Pancreas (tissue), 10 donors: ENCODE results near the gene PITPNC1. TPM values are rescaled to one million over a fixed set of nuclear protein-coding genes. Genes with fewer than 3 reads are reported as not detected.
A peak's percentile ranks its signal among the peaks of the same experiment; 100 is the strongest.

Source experiments
- ATAC-seq, 4 donors: fragments of 200-7000 bp; cut with Tn5 transposase; one replicate each; pipeline versions ENCODE4 v1.8.0 to v1.9.1; 2020; ENCODE audit warnings: mild to moderate bottlenecking in 4 of 4, moderate library complexity in 4 of 4
- DNase-seq, 6 donors: peaks; one replicate each; pipeline ENCODE4 v3.0.0-alpha.2; 2020
- FAIRE-seq: peaks from 2 replicates; lab custom pipeline; 2012; peaks lifted over from hg19 to GRCh38; lab: Jason Lieb, UNC
- H3K27ac ChIP-seq, 4 donors: fragments of 200-600 bp; sonication (generic); 1 replicate in 3 of 4; 2 replicates in 1 of 4; pipeline versions ENCODE4 v1.5.0 to v1.8.0; 2020
- H3K27me3 ChIP-seq, 4 donors: fragments of 200-600 bp; one replicate each; pipeline ENCODE4 v1.8.0; 2021
- H3K36me3 ChIP-seq, 3 donors: fragments of 200-600 bp; sonication (generic) in 1 of 3; one replicate each; pipeline versions ENCODE4 v1.5.0 to v1.8.0; 2020 to 2021
- H3K4me1 ChIP-seq, 3 donors: fragments of 200-600 bp; one replicate each; pipeline ENCODE4 v1.8.0; 2021
- H3K4me3 ChIP-seq, 4 donors: fragments of 200-600 bp; sonication (generic) in 2 of 4; one replicate each; pipeline versions ENCODE4 v1.5.0 to v1.8.0; 2020 to 2021
- H3K9me3 ChIP-seq, 4 donors: fragments of 200-600 bp; one replicate each; pipeline ENCODE4 v1.8.0; 2021
- CTCF ChIP-seq, 4 donors: fragments of 200-600 bp; sonication (generic) in 3 of 4; IDR thresholded peaks; one replicate each; pipeline versions ENCODE4 v1.5.0 to v1.8.0; 2021; ENCODE audit warnings: antibody characterized with exemption in 4 of 4
- WGBS, 2 donors: extraction: QIAGEN DNeasy Blood & Tissue Kit; methylation state at CpG; one replicate each; pipeline ENCODE4 v1.1.7; 2013; 5-methylcytosine and 5-hydroxymethylcytosine counted together
- intact Hi-C, 3 donors: fragments of 100-400 bp; cut with DNase I; formaldehyde crosslinking; loops; one replicate each; pipeline versions ENCODE4 v1.11.1 to v1.14.2; 2022
- polyA plus RNA-seq, 2 donors: library from polyadenylated mRNA; stranded (reverse); fragments of 200-250 nt; gene quantifications; one replicate each; pipeline ENCODE4 v1.2.3, GENCODE V29; 2013
- total RNA-seq, 6 donors: library from RNA; stranded (reverse); fragmentation: NEBNext Ultra II Directional in 4 of 6; extraction: Animal tissue kit (Norgen Biotek cat#: 25700) in 4 of 6; gene quantifications; one replicate each; pipeline versions ENCODE4 v1.2.1 to v1.2.4, GENCODE V29; 2021 to 2023
- donor health status: healthy with polysubstance abuse.
- donor health status: DM: no; HTN: no; CAD: no; lungs with moderate emphysema.
- donor health status: DM: no; HTN: no; CAD: no.
- donor health status: control.
- donor health status: control.
- donor health status: Bipolar disorder and iron deficiency.
- donor health status: DM: yes; HTN: yes; CAD: no.
- donor health status: DM: no; HTN: no; CAD: no.
- donor health status: DM: no; HTN: no; CAD: no.
- donor health status: DM: yes; HTN: yes; CAD: no.

The PITPNC1 gene
- total and polyA plus RNA-seq, 8 donors = 9.5 to 28.8 (median 24.4) TPM

DNA sequence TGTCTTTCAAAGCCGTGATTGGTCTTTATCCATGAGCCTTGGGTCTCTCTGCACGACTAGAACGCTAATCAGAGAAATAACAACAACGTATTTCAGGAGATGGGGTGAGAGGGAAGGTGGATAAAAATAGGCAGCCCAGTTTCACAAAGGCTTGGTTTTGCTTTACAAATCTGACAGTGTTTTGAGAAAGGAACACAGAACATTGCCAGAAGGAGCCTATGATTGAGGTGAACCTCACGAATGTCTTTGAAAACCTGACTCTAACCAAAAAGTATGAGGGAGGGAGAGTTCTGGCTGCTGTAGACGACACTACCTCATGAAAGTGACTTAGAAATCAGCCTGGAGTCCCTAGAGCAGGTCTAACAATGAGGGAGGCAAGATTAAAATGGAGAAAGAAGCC, 302.6 kb downstream of the PITPNC1 start:
- TF ChIP-seq CTCF (IDR thresholded peaks at IDR 0.05) = no peak
- no peak overlapping the region for H3K27ac ChIP-seq
- intact Hi-C loops = no loop called here
- H3K27me3 ChIP-seq = no peaks in the 10 kb centered on the region
- H3K4me1 ChIP-seq = peaks cover 0 to 4% (median 0%) of the 10 kb centered on the region in 3 donors
- H3K9me3 ChIP-seq = no peaks in the 10 kb centered on the region
- no peak overlapping the region for H3K4me3 ChIP-seq
- 93 to 95% methylated on average over 6 of the region's 6 CpGs for WGBS, 2 donors
- no peak for FAIRE-seq
- no peaks in the 10 kb centered on the region for H3K36me3 ChIP-seq
- no peak for ATAC-seq
- DNase-seq = no peak

DNA sequence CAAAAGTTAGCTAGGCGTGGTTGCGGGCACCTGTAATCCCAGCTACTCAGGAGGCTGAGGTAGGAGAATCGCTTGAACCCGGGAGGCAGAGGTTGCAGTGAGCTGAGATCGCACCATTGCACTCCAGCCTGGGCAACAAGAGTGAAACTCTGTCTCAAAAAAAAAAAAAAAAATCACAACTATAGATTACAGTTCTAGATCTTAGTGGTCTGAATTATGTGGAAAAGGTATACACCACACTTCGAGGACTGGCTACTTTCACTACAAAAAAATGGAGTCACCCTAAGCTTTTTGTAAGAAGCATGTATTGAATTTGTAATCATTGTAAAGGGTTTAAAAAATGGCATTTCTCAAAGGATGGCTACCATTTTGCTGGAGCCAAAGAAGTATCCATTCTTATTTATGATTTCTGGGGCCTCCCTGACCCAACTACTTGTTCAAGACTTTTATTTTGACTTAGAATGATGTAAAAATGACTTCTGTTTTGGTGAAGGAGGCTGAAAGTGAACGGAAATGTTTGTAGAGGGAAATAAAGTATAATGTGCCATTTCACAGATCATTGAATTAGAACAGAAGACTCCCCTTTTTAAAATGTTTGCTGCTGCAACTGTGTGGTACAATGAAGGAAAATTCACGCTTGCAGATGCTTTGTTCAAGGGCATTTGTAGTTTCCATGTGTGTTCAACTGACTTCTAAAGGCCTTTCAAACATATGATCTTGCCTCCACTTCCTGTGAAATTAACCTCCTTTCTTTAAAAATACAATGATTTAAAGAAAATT, 303.6 kb downstream of the PITPNC1 start:
- Histone ChIP-seq H3K27me3 (no peaks in the 10 kb centered on the region), H3K9me3 (no peaks in the 10 kb centered on the region), H3K4me3 (no peak overlapping the region), H3K27ac (no peak overlapping the region), H3K36me3 (peaks cover 0 to 2% (median 0%) of the 10 kb centered on the region in 3 donors), H3K4me1 (peaks cover 0 to 4% (median 0%) of the 10 kb centered on the region in 3 donors)
- 94 to 96% methylated on average over 8 of the region's 8 CpGs for WGBS, 2 donors
- intact Hi-C loops = no loop called here
- FAIRE-seq (no peak), DNase-seq (no peak), ATAC-seq (no peak)
- TF ChIP-seq CTCF (IDR thresholded peaks at IDR 0.05) = no peak

DNA sequence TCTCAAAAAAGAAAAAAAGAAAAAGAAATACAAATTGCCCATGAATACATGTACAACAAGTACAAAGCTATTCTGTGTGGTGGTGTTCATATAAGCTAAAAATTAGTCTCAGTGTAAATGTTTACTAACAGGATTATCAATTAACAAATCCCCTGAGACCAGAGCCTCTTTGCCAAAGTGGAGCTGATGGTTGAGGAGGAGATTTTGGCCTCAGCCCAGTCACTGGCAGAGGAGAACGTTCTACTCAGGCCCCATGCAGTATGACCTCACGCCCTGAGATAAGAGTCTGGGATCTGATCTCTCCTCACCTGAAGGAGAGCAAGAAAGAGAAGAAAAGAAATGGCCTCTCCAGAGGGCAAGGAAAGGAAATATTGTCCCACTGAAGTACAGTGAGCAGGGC, 305.1 kb downstream of the PITPNC1 start:
- intact Hi-C loops = no loop called here
- TF ChIP-seq CTCF (IDR thresholded peaks at IDR 0.05) = no peak
- Histone ChIP-seq H3K27ac (peak overlapping the region in 3 of 4 donors; percentile 10 to 18 (median 15)), H3K36me3 (peaks cover 0 to 2% (median 0%) of the 10 kb centered on the region in 3 donors), H3K27me3 (no peaks in the 10 kb centered on the region), H3K4me1 (peaks cover 0 to 4% (median 0%) of the 10 kb centered on the region in 3 donors), H3K9me3 (no peaks in the 10 kb centered on the region), H3K4me3 (no peak overlapping the region)
- ATAC-seq = peak; percentile 63 to 79 (median 72)
- peak in 3 of 6 donors; percentile 17 to 31 (median 20) for DNase-seq
- WGBS, 2 donors = 8 to 18% methylated on average over 2 of the region's 2 CpGs
- no peak for FAIRE-seq

- intact Hi-C loops = loop anchor here in 1 of 3 donors (5.0 kb wide), 1 partner anchor 313 kb away; no protein-coding TSS in a partner anchor
- no peak for TF ChIP-seq CTCF (IDR thresholded peaks at IDR 0.05)
Observed at GRCh38 chr17:67685351-67685750, 308.3 kb downstream of the PITPNC1 start.

DNA sequence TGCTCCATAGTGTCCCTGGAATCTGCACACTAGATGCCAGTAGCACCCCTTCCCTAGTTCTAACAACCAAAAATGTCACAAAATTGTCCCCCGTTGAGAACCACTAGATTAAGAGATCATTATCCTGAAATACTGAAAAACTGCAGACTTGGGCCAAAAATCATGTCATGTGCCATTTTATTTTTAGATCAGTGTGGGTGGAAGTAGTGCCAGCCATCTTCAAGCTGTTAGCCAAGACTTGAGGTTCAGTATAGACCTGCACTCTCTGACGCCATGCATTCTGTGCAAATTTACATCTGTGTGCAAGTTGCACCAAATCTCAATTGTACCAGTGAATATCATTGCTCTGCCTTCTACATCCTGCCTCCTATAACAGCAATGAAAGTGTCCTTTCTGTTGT, 309.2 kb downstream of the PITPNC1 start:
- H3K27me3 ChIP-seq = no peaks in the 10 kb centered on the region
- 71 to 72% methylated on average over 2 of the region's 2 CpGs for WGBS, 2 donors
- no peaks in the 10 kb centered on the region for H3K9me3 ChIP-seq
- ATAC-seq (no peak), FAIRE-seq (no peak), DNase-seq (no peak)
- no peak for TF ChIP-seq CTCF (IDR thresholded peaks at IDR 0.05)
- H3K4me3 ChIP-seq = no peak overlapping the region
- H3K27ac ChIP-seq = no peak overlapping the region
- intact Hi-C loops = loop anchor here in 1 of 3 donors (5.0 kb wide), 1 partner anchor 314 kb away; no protein-coding TSS in a partner anchor
- peaks cover 0 to 4% (median 0%) of the 10 kb centered on the region in 3 donors for H3K4me1 ChIP-seq
- peaks cover 0 to 2% (median 0%) of the 10 kb centered on the region in 3 donors for H3K36me3 ChIP-seq

More at GRCh38 chr17:67685351-67685750, 308.3 kb downstream of the PITPNC1 start:
- Histone ChIP-seq H3K36me3 (peaks cover 0 to 2% (median 0%) of the 10 kb centered on the region in 3 donors), H3K9me3 (no peaks in the 10 kb centered on the region), H3K27me3 (no peaks in the 10 kb centered on the region), H3K27ac (no peak overlapping the region), H3K4me3 (no peak overlapping the region), H3K4me1 (peaks cover 0 to 4% (median 0%) of the 10 kb centered on the region in 3 donors)
- DNase-seq = no peak
- WGBS, 2 donors = 91 to 96% methylated on average over 3 of the region's 3 CpGs
- FAIRE-seq = no peak
- no peak for ATAC-seq
